ENCODE measurements around the gene ZBTB39.
"Not testable (repeated sequence)": the region's sequence is repeated elsewhere in the genome, so short reads cannot be mapped to it uniquely, and the experiment has no call there.

Gene ZBTB39

DNA sequence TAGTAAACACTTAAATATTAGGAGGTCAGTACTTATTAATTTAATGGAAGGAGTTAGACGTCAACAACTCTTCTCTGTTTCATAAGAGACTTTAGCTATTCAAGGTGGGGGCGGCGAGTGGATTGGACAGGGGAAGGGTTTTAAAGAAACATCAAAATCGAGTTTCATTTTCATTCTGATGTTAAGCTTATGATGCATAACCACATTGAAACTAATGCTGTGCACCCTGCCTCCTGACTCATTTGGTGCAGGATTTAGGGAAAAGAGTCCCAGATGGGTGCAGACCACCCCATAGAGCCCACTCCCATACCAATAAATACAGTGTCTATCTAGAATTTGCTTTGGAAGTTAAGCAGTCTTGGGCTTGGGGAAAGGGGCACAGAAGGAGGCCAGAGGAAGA lies 7.4 kb downstream of the ZBTB39 start:
- no peak for FAIRE-seq

DNA sequence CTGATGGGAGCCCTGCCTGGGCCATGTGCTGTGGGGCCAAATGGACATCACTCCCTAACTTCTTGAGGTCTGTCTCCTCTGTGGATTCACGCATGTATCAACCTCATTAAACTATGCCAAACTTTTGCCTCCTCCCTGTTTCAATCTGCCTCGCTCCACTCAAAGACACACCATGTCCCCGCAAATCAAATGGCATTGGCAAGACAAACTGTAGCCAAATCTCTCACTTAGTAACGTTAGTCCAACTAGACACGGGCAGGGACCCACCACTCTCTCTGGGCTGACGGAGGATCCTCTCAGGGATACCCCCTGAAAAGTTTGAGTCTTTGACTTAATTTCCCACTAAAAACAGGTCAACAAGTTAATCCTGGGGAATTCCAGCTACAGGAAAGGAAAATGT lies 8.0 kb downstream of the ZBTB39 start:
- FAIRE-seq = no peak

DNA sequence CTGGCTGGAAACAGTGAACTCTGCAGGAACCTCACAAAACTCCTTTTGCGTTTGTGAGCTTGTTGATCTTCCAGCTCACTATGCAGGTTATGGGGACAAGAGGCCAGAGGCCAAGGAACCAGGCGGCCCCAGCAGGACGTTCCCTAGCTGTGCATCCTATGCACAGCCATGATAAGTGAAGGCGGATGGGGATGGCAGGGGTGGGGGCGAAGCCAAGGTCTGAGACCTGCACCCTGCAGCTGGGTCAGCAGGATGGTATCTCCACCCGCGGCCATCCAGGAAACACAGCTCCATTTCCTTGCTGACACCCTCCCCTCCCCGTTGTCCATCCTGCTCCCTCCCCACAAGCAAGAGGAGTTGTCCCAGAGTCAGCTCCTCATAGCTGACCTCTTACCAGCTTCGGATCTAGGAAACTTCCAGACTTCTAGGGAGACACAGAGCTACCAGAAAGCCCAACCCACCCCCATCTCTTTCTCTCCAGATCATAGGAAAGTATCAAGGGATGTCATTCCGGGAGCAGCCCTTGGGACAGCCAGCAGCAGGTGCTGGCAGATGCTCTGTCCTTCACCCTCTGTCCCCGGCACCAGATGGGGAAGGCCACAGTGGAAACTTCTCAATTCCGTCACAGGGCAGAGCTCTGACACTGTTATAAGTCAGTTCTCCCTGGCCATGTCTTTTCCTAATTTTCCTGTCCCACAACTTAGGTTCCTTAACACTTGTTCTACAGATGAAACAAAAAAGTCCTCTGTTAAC lies 9.4 kb downstream of the ZBTB39 start:
- FAIRE-seq = no peak

DNA sequence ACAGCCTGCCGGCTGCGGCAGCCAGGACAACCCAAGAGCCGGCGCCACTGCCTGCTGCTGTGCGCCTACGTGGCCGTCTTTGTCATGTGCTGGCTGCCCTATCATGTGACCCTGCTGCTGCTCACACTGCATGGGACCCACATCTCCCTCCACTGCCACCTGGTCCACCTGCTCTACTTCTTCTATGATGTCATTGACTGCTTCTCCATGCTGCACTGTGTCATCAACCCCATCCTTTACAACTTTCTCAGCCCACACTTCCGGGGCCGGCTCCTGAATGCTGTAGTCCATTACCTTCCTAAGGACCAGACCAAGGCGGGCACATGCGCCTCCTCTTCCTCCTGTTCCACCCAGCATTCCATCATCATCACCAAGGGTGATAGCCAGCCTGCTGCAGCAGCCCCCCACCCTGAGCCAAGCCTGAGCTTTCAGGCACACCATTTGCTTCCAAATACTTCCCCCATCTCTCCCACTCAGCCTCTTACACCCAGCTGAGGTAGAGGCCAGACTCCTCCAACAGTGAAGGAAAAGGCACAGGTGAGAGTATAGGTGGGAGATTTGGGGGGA lies 10.3 kb downstream of the ZBTB39 start:
- no peak for FAIRE-seq

DNA sequence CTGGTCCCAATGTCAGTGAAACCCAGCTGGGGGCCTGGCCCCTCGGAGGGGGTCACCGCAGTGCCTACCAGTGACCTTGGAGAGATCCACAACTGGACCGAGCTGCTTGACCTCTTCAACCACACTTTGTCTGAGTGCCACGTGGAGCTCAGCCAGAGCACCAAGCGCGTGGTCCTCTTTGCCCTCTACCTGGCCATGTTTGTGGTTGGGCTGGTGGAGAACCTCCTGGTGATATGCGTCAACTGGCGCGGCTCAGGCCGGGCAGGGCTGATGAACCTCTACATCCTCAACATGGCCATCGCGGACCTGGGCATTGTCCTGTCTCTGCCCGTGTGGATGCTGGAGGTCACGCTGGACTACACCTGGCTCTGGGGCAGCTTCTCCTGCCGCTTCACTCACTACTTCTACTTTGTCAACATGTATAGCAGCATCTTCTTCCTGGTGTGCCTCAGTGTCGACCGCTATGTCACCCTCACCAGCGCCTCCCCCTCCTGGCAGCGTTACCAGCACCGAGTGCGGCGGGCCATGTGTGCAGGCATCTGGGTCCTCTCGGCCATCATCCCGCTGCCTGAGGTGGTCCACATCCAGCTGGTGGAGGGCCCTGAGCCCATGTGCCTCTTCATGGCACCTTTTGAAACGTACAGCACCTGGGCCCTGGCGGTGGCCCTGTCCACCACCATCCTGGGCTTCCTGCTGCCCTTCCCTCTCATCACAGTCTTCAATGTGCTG lies 11.0 kb downstream of the ZBTB39 start:
- no peak for FAIRE-seq

DNA sequence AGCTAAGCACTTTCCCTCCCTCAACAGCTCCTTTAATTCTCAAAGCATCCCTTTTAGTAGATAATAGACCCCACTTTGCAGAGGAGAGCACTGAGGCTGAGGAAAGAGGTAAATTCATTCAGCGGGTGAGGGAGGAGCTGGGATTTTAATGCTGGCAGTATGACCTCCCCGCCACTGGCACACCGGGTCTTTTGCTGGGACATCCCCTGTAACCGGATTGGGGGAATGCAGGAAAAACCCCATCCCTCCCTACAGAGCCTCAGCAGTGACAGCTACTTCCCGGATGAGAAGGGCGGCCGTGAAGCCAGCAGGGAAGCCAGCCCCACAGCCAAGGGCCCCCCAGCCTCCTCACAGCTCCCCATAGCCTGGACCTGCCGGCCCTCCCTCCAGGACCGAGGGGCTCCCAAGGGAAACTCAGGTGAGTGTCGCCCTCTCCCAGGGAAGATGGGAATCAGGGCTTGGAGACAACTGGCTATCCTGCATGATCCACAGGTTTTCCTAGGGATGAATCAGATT lies 12.1 kb downstream of the ZBTB39 start:
- FAIRE-seq = no peak

DNA sequence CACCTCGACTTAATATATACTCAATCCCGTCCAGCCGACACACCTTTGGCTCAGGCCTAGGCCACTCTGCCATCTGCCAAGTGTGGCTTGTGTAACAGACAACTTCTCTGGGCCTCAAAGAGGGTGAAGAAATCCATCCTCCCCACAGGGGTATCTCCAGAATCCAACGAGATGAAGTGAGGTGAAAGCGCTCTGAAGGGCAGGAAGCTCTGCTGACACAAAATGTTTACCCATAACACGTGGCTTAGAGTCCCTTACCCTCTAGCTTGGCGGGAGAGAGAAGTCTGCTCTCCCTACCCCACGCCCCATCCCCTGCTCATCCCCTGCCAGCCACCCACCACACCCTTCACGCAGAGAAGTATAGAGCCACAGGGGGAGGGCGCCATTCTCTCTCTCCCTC lies 13.0 kb downstream of the ZBTB39 start:
- FAIRE-seq = no peak

DNA sequence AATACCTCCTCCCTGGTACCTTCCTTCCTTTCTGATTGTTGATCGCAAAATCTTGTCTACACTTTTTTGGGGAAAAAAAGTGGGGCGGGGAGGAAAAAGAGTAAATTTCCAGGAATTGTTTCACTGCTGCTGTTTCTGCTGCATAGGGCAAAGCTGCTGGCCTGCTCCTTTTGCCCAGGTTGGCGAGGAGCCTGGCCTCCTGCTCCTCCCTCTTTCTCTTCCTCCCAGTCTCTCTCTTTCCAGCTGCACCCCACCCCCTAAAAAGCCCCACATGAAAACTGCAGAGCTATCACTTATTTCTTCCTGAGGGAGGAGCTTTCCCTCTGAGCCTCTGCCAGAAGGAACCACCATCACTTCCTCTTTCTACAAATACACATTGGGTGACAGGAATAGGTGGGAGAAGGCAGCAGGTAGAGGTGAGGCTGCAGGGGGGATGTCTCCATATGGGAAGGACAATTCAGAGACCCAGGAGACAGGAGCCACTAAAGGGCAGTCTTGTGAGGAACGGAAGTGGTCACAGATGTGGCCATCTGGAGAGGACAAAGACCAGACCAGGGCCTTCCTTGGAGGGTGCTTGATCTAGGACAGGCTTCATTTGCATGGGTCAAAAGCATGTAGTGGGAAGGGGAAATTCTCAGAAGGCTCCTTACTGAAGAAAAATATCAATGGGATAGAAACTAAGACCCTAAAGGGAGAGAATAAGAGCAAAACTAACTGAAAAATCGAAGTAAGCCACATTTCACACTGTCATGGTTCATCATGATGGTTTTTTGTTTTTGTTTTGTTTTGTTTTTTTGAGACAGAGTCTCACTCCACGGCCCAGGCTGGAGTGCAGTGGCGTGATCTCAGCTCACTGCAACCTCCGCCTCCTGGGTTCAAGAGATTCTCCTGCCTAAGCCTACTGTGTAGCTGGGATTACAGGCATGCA lies 14.8 kb downstream of the ZBTB39 start:
- FAIRE-seq = no peak

DNA sequence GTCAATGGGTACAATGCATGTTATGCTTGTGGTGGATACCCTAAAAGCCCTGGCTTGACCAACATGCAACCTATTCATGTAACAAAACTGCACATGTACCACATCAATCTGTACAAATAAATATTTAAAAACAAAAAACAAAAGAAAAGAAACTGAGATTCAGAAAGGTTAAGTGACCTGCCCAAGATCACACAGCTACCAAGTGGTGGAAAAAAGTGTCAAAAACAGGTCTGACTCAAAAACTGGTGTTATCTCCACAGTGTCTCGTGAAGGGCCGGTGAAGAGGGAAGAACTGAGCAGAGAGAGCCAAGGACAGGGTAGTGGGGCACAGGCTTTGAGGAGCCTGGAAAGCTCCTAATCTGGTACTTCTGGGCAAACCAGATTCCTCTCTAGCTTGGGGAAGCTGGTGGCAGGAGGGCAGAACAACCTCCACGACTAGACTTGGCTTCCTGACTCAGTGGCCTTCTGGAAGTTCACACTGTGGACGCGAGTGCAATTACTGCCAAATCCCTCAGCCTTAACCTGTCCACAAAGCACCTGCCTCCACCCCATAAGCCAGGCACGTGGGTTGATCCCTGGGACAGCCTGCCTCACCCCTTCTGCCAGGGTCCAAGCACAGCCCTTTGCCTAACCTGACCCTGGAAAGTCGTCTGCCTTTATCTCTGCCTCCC lies 15.6 kb downstream of the ZBTB39 start:
- FAIRE-seq = no peak

DNA sequence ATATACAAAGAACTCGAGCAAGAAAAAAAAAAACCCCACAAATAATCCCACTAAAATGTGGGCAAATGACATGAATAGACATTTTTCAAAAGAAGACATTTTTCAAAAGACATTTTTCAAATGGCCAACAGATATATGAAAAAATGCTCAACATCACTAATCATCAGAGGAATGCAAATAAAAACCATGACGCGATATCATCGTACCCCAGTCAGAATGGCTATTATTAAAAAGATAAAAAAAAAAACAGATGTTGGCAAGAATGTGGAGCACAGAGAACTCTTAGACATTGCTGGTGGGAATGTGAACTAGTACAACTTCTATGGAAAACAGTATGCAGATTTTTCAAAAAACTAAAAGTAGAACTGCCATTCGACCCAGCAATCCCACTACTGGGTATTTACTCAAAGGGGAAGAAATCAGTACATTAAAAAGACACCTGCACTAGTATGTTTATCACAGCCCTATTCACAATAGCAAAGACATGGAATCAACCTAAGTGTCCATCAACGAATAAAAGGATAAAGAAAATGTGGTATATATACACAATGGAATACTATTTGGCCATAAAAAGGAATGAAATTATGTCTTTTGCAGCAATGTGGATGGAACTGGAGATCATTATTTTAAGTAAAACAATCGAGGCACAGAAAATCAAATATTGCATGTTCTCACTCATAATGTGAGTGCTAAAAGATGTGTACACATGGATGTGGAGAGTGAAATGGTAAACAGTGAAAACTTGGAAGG lies 16.3 kb downstream of the ZBTB39 start:
- FAIRE-seq = no peak

DNA sequence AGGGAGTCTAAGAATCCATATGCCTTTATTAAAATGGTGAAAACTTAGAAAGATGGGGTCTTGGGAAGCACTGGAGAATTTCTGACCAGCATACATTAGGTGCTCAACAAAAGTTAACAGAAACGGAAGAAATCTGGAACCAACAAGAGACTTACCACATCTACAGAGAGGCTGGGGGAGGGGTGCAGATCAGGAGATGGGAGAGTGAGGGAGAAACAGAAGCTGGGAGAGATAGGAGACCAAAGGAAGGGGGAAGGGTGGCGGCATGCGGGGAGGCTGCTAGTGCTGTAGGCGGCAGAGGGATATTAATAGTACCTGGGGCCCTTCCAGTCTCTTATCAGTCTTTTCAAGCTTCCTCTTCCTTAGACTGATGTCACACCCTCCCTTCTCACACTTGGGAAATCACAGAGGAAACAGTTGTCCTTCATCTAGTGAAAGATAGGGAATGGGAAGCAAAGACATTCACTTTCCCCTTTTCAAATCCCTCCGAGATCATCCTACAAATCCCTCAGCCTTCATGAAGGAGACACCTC lies 18.1 kb downstream of the ZBTB39 start:
- FAIRE-seq = no peak

DNA sequence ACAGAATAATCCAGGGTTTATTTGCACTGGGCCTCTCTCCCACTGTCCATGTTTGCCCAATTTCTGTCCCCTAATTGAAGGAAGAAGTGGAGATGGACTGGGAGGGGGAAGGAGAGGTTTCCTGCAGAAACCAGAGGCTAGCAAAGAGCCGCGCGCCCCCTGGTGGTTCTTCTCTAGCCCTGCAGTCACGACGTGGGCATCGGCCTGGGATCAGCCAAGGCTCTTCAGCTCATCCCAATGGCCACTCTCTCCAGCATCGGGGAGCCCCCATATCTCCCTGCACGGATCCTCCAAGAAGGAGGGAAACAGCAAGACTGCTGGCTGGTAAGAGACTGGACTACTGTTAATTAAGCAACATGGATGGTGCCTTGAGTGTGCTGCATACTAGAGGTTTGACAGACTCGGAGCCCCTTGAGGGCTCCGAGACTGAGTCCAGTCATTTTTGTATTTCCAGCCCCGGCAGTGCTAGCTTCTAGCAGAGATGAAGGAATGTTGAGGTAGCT lies 18.7 kb downstream of the ZBTB39 start:
- no peak for FAIRE-seq

DNA sequence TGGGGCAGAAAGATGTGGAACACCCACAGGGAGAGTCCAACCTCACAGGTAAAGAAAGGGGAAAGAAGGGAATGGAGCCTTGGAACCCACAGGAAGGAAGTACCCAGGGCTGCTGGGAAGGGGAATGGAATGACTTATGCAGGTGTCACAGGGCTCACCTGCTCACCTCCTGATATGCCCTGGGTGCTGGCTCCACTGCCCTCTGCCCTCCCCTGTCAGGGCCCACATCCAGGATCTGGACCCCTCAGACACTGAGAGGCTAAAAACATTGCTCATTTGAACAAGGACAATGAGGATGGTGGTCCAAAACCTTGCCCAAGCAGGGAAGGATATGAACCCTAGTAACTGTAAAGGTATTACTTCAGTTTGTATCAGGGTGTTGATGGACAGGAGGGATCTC lies 19.3 kb downstream of the ZBTB39 start:
- FAIRE-seq = no peak

DNA sequence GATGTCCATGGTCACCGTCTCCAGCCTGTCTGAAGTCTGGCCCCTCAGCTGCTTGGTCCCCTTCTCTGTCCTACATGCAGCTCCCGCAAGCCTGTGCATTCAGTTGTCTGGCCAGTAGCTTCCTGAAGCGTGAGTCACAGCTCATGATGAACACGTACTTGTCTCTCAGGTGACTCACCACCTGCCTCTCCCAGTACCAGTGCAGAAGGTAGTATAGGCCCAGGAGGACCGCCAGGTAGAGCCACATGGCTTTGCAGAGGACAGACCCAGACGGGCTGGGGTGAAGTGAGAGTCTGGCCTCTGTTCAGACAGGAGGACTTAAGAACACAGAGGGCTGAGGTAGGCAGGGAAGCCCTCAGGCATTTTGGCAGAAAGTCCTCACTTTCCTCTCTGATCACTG lies 20.6 kb downstream of the ZBTB39 start:
- FAIRE-seq = not testable (repeated sequence)

DNA sequence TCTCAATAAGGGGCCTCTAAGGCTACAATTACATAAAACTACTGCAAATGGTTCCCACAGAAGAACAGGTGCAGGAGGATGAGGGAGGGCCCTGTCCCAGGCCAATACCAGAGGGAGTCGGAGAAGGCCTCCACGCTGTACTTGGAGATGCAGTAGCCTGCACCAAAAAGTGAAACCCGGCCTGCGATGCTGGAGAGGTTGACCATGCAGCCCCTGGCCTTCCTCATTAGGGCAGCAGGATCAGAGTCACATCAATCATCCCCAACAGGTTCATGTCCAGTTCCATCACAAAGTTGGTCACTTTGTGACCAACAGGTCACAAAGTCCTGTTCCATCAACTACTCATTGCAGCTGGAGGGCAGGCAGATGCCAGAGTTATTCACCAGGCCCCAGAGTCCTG lies 23.0 kb downstream of the ZBTB39 start:
- FAIRE-seq = no peak

DNA sequence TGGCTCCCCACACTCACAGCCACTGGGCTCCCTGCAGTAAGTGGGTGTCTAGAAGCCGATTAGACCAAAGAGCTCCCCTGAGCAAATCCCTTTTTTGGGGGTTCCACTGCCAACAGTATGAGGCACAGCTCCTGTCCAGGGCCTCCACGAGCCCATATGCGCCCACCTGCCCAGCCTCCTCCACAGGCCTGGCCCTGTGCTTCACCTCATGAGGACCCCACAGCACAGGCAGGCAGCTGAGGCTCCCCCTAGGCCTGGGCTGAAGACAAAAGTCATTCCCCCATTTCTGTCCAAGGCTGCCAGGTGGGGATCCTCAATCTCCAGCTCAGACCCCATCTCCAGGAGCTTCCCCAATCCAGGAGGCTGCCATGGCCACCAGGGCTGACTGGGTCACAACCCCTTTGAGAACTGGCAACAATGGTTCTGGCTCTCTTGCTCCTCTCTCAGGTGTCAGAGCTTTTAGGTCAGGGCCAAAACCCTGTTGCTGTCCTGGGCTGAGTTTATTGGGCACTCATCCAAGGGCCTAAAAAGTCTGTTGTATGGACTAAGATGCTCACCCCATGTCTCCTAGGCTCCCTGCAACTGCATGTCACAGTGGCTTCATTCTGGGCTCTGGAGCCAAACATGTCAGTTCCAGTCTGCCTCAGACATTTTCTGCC lies 23.6 kb downstream of the ZBTB39 start:
- not testable (repeated sequence) for FAIRE-seq

DNA sequence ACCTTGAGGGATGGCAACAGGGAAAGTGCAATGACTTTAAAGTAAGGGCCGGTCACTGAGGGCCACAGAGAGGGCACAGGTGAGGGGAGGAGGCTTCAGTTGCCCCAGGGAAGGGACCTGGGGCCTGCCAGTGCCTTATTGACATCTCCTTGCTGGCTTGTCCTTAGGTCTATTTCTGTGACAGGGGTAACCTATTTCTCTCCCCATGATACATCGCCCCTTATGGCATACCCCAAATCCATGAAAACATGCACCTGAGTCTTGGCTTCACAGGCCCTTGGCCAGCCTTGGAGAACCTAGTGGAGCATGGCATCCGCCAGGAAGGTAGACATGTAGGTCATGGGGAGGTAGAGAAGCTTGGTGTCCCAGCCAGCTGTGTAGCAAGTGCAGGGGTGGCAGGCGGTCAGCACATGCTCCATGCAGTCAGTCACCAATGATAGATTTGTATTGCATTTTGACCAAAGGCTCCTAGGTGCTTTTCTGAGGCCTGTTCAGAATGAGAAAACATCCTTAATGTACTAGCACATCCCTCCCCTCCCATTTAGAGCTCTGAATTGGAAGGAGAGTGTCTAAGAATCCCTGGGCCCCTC lies 25.3 kb downstream of the ZBTB39 start:
- no peak for FAIRE-seq

DNA sequence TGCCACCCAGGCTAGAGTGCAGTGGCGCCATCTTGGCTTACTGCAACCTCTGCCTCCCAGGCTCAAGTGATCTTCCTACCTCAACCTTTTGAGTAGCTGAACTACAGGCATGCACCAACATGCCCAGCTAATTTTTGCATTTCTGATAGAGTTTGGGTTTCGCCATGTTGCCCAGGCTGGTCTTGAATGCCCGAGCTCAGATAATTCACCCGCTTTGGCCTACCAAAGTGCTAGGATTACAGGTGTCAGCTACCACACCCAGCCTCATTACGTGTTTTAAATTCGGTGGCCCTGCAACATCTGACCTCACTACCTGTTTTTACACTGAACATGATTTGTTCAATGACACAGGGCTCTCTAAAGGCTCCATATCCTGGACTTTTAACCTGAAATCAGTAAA lies 26.1 kb downstream of the ZBTB39 start:
- FAIRE-seq = no peak

DNA sequence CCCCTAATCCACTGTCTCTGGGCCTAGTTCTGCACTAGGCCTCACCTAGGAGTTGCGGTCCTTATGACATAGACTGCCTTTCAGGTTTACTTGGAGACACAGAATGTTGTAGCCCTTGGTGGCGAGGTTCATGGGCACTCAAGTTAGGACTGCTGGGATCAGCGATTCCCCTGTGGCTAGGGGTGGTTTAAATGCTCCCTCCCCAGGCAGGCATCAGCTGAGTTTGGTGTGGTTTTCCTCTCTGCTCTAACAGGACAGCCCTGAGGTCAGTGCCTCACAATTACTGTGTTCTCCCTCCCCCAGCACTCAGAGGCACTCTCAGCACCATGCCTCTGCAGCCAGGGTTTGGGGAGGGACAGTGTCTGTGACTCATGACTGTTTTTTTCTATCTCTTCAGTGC lies 26.7 kb downstream of the ZBTB39 start:
- no peak for FAIRE-seq

All from colon (tissue), 2 donors.